ENCODE measurements around the gene SNRPA1.
A peak's percentile ranks its signal among the peaks of the same experiment; 100 is the strongest.

- TF ChIP-seq CTCF (IDR thresholded peaks at IDR 0.05) (no peak), POLR2A (IDR thresholded peaks at IDR 0.05; ENCODE audit: low read depth) (peak; percentile 82)
These were observed at the start of gene SNRPA1 for GRCh38 chr15:101294731-101295606.

Data from esophagus muscularis mucosa (tissue), 3 donors.